GM18873 (cell line): ENCODE data around the gene BCORL1.
A peak's percentile ranks its signal among the peaks of the same experiment; 100 is the strongest.

Experiments used
- ATAC-seq: cut with Tn5 transposase; IDR thresholded peaks from one replicate; pipeline ENCODE4 v1.9.1; 2021; ENCODE audit warnings: mild to moderate bottlenecking, moderate library complexity, moderate number of reproducible peaks; ENCODE audit not compliant: unreplicated experiment, low FRiP score

The BCORL1 gene

DNA sequence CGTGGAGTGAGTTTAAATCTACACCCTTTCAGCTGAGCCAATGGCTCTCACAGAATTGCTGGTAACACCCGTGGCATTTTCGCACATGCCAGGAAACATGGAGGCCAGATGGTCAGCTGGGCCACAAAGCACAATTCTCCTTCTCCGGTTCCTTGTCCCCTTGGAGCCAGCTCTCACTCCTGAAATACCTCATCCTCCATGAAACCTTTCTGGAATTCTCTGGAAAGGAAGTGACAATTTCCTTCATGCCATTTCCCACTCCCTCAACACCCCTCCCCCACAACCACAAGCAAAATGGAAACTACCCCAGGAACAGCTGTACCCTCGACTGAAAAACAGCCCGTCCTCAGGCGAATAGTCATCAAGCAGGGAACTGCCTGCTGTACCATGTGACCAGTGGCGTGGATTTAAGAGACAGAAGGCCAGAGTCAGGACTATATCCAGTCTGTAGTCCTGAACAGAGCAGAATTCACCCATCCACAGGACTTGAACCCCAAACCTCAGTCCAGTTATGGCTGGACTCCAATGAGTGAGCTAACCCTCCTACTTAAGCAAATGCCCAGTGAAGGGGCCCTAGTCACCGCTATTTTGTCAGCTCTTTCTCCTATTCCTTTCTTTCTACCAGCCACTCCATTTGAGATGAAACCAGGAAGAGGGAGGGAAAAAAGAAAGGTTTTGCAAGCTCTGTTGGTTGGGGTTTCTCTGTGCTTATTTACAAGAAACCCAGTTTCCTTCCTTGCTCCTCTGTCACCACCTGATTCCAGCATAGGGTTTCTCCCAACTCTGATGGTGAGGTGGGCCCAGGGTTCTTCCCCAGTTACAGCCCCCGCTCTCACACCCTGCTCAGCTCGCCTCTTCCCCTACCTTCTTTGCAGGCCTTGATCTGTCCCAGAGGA is 103.4 kb downstream of the BCORL1 start:
- no peak for ATAC-seq

DNA sequence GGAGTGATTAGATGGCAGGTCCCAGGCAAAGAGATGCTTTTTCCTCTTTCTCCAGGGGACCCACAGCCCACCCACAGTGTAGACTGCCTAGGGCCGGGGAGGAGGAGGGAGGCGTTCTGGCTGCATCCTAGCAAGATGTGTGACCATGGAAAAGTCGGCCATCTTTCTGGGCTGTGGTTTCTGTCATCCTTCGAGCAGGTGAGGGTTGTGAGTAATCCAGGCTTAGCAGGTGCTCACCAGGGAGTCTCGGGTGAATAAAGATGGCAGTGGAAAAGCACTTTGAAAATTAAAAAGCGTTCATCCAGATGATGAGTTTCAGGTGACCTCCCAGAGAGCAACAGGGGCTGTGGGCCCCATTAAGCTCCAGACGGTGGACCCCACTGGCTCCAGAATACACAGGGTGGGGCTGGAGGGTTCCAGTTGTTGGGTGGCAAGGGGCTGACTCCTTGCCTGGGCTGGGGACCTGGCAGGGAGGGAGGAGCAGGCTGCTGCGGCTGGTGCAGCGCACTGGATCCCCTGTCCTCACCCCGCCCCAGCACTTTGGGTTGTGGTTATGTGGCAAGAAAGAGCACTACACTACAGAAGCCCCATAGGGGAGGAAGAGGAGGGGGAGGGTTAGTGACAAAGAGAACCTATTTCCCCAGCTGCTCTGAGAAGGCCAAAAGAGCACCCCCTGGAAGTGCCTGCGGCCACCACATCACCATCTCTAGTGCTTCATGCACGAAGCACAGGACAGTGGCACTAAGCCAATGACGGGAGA is 104.2 kb downstream of the BCORL1 start:
- peak; percentile 35 for ATAC-seq

DNA sequence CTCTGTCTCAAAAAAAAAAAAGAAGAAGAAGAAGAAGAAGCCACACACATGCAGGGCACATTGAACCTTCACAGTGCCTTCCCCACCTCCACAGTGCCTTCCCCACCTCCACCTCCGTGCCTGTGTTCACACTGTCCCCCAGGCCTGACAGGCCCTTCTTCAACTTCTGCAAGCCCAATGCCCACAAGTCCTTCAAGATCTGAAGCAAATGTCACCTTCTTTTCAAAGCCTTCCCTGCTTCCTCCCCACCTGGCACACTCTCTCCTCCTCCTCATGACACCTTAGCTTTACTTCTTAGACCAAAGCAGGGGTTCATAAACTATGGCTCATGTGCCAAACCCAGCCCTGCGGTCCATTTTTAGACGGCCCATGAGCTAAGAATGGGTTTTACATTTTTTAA is 107.9 kb downstream of the BCORL1 start:
- no peak for ATAC-seq

DNA sequence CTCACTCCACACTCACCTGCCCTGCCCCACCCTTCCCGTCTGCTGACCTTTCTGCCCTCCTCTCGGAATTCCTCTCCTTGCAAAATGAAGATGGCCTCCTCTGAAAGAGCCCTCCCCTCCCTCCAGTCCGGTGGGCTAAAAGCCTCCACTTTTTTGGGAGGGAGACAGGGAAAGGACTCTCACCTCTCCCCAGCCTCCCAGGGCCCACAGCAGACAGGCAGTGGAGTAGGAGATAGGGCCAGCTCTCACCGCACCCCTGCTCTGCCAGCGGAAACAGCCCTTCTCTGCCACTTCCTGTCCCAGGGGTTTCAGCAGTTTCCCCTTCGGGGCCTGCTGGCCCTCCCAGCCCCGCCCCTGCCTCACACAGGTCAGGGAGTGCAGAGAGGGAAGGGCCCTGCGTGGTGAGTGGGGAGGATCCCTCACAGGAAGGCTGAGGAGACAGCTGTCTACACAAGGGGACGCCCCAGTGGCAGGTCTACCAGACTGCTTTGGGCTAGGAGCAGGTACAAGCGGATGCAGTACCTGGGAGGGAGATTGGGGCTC is 109.6 kb downstream of the BCORL1 start:
- peak; percentile 97 for ATAC-seq

DNA sequence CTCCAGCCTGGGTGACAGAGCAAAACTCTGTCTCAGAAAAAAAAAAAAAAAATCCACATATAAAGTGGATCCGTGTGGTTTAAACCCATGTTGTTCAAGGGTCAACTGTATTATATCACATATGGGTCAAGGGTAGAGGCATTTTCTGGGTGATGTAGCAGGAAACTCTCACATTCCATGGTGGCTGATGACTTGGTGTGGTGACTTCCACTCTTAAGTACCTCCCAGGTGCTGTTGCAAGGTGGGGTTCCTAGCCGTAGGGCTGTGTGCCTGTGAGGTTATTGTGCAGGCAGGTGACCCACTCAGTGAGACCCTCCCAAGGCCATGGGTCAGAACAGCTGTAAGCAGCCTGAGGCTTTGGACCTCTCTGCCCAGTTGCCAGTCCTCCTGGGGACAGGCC is 110.8 kb downstream of the BCORL1 start:
- ATAC-seq, result no peak

DNA sequence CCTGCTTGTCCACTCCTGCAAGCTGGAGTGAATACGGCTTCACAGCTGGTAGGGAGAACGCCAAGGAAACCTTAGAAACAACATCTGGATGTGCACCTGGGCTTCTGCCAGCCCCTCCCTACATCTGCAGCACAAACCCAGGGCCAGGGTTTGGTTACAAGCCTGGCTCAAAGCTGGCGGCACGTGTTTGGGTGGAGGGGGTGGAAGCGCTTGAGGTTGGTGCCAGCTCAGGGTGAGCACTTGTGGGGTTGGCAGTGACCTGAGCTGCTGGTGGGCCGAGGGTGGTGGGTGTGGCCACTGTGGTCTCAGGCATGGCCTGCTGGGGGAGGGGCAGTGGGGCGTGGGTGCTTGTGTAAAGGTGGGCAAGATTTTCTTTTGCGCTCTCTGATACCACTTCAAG is 112.3 kb downstream of the BCORL1 start:
- no peak for ATAC-seq

DNA sequence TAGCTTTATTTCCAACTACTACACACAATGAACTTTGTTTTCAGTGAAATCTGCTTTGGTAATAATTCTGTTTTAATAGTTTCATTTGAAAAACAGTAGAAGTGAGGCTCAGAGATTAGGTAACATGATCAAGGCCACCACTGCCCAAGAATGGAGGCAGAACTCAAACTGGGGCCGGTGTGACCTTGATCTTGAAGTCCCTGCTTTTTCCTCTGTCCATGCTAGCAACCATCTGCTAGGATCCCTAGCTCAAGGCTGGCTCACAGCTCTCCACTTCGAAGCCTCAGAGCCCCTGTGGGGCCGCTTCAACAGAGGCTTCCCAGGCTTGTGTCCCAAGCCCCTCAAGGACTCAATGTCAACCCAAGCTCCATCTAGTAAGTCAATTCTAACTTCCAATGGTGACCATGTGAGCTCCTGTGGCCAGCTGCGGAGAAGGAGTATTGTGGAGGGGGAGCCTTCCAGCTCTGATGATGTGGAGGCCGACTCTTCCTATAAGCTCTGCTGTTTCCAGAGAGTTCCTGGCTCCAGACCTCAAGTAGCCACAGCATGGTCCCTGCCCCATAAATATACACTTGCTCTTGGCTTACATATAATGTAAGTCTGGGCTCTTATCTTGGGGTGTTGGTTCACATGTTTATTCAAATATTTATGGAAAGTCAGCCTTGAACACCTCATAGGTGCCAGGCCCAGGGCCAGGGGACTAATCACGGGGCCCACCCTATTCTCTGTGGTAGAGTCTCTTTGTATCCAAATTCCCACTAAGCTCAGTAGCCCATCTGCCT is 113.0 kb downstream of the BCORL1 start:
- no peak for ATAC-seq

DNA sequence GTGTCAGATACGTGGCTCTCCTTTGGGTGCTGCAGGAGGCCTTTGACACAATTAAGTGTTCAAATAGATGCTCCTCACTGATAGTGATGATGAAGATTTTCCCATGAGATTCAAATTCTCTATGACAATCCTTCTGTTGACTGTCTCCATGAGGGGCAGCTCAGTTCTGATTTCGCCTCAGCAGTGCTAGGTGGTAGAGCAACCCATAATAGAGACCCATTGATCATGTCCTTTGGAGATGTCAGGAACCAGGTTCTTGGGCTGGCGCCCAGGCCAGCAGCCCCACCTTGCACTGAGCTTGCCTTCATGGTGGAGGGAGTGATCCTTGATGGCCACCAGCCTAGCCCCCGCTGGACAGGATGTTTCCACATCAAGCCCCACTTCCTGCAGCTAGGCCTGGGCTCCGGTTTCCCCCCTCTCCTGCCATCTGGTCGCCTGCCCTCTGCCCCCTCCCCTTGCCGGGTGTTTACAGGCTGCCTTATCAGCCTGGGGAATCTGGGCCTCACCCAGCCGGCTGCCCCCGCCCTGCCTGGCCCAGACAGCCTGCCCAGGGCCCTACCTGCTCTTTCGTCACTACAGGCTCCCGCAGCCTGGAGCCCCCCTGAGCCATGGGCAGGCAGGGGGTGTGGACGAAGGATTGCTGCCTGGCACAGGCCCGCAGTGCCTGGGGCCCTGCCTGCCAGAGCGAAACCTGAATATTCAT is 115.2 kb downstream of the BCORL1 start:
- no peak for ATAC-seq

DNA sequence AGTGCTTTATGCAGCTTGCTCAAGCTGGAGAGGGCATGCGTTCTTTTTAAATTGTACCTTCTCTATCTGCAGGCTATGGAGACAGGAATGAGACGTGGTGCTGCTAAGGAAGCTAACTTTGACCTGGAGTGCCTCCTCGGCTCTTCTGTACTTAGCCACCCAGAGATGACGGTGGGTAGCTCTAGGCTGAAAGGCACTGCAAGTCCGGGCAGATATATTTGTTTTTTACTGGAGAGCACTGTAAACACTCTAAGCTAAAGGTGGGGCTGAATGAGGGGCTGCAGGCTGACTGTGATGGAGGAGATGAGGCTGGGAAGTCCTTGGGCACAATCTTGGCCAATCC is 115.7 kb downstream of the BCORL1 start:
- ATAC-seq, result no peak

DNA sequence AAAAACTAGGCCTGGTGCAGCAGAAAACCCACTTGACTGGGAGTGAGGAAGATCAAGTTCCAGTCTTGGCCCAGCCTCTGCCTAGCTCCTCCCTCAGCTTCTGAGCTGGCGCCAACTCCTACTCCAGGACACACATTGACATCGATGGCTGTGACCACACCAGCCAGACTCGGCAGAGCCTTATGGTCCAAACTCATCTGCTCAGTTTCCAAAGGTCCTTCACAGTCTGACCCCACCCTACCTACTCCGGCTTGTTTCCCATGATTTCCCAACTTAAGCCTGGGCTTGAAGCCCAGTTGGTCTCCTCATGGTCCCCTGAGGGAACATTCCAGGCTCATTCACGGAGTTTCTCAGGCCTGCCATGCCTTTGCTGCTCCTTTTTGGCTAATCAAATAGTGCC is 117.7 kb downstream of the BCORL1 start:
- ATAC-seq, result no peak

DNA sequence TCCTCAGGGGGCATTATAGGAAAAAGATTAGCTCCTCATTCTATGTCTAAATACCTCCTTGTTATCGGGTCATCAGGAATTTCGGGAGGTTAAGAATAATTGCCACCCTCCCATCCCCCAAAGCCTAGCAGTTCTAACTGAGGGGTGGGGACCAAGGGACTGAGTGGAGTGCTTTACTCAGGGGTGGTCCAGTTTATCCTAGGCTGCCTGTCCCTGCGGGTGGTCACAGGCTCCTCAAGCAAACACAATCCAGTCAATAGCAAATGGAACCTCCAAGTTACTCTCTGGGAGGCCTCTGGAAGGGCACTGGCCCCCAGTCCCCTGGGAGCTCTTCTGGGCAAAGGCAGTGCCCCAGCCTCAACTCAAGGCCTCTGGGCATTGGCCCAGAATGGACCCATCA is 121.2 kb downstream of the BCORL1 start:
- no peak for ATAC-seq

DNA sequence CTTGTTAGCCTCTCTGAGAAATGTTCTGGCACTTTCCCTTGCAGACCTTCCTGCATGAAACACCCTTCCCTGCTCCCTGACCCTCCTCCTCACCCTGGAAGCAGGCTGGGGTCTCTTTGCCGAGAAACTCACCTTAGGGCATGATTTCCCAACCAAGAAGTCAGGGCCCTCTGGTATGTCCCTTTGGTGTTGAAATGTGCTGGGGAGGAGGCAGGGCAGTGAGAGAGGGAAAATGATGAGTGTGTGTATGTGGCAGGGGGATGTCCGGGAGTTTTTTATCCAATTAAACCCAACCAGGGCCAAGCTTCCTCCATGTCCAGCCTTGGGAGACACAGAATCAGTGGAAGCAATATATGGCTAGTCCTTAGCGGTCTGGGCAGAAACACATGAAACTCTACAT is 122.8 kb downstream of the BCORL1 start:
- ATAC-seq, result no peak

DNA sequence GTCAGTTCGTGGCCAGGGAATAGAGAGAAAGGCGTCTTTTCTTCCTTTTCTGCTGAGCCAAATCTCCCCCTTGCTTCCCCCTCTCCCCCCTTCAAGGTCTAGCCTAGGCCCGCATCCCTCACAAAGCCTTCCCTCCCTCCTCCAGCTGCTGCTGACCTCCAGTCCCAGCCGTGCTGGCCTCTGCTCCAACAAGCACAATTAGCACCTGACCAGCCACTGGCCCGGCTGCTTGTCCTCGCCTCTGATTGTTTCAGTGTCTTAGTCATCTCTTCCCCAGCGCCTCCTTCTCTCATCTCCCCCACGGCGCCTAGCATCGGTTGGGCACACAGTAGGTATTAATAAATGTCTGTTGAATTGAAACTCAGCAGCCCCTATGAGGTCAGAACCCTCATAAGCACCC is 123.6 kb downstream of the BCORL1 start:
- ATAC-seq, result no peak
